ENCODE measurements around the gene LIG3. TPM values are rescaled to one million over a fixed set of nuclear protein-coding genes. Genes with fewer than 3 reads are reported as not detected.
"Not testable (repeated sequence)": the region's sequence is repeated elsewhere in the genome, so short reads cannot be mapped to it uniquely, and the experiment has no call there.

Gene LIG3
- total RNA-seq, 3 donors from 2014 or later, result 54.3 to 63.9 (median 58.2) TPM

GRCh38 chr17:35044181-35044580 lies 63.9 kb downstream of the LIG3 start:
- Mint-ChIP-seq H3K27me3 (ENCODE audit: low read depth) (no peaks in the 10 kb centered on the region), H3K9me3 (no peaks in the 10 kb centered on the region), H3K4me3 (no peak overlapping the region), H3K36me3 (ENCODE audit: insufficient read depth) (peaks cover 14% of the 10 kb centered on the region), H3K4me1 (ENCODE audit: low read depth) (peaks cover 69% of the 10 kb centered on the region)
- no peak for ATAC-seq
- DNase-seq, result no peak

GRCh38 chr17:35045458-35045979 lies 65.2 kb downstream of the LIG3 start:
- Mint-ChIP-seq H3K4me3 (peak overlapping the region; percentile 75), H3K36me3 (ENCODE audit: insufficient read depth) (peaks cover 10% of the 10 kb centered on the region), H3K4me1 (ENCODE audit: low read depth) (peaks cover 76% of the 10 kb centered on the region)
- DNase-seq; ATAC-seq; H3K9me3 Mint-ChIP-seq; H3K27me3 Mint-ChIP-seq (ENCODE audit: low read depth): not testable (repeated sequence)

GRCh38 chr17:35046245-35046644 lies 65.9 kb downstream of the LIG3 start:
- ATAC-seq, result no peak
- Mint-ChIP-seq H3K36me3 (ENCODE audit: insufficient read depth) (peaks cover 8% of the 10 kb centered on the region), H3K9me3 (no peaks in the 10 kb centered on the region), H3K27me3 (ENCODE audit: low read depth) (no peaks in the 10 kb centered on the region), H3K4me1 (ENCODE audit: low read depth) (peaks cover 78% of the 10 kb centered on the region), H3K4me3 (peak overlapping the region; percentile 75)
- no peak for DNase-seq

GRCh38 chr17:35046740-35047283 lies 66.5 kb downstream of the LIG3 start:
- H3K4me1 Mint-ChIP-seq (ENCODE audit: low read depth), result peaks cover 83% of the 10 kb centered on the region
- no peaks in the 10 kb centered on the region for H3K27me3 Mint-ChIP-seq (ENCODE audit: low read depth)
- no peaks in the 10 kb centered on the region for H3K9me3 Mint-ChIP-seq
- DNase-seq, result peak; percentile 53
- peak; percentile 94 to 96 for ATAC-seq
- H3K4me3 Mint-ChIP-seq, result peak overlapping the region; percentile 75
- peaks cover 8% of the 10 kb centered on the region for H3K36me3 Mint-ChIP-seq (ENCODE audit: insufficient read depth)

GRCh38 chr17:35048685-35049379 lies 68.5 kb downstream of the LIG3 start:
- H3K9me3 Mint-ChIP-seq, result no peaks in the 10 kb centered on the region
- DNase-seq (no peak), ATAC-seq (no peak)
- H3K4me3 Mint-ChIP-seq, result peak overlapping the region; percentile 19
- peaks cover 5% of the 10 kb centered on the region for H3K36me3 Mint-ChIP-seq (ENCODE audit: insufficient read depth)
- H3K27me3 Mint-ChIP-seq (ENCODE audit: low read depth), result no peaks in the 10 kb centered on the region
- peaks cover 89% of the 10 kb centered on the region for H3K4me1 Mint-ChIP-seq (ENCODE audit: low read depth)

GRCh38 chr17:35050170-35050569 lies 69.9 kb downstream of the LIG3 start:
- Mint-ChIP-seq H3K4me1 (ENCODE audit: low read depth) (peaks cover 86% of the 10 kb centered on the region), H3K36me3 (ENCODE audit: insufficient read depth) (peaks cover 7% of the 10 kb centered on the region), H3K4me3 (no peak overlapping the region), H3K27me3 (ENCODE audit: low read depth) (no peaks in the 10 kb centered on the region), H3K9me3 (no peaks in the 10 kb centered on the region)
- no peak for ATAC-seq
- no peak for DNase-seq

- ATAC-seq (peak; percentile 9 to 16), DNase-seq (peak; percentile 11)
- no peaks in the 10 kb centered on the region for H3K27me3 Mint-ChIP-seq (ENCODE audit: low read depth)
- peaks cover 81% of the 10 kb centered on the region for H3K4me1 Mint-ChIP-seq (ENCODE audit: low read depth)
- H3K4me3 Mint-ChIP-seq, result peak overlapping the region; percentile 25
- no peaks in the 10 kb centered on the region for H3K9me3 Mint-ChIP-seq
- peaks cover 10% of the 10 kb centered on the region for H3K36me3 Mint-ChIP-seq (ENCODE audit: insufficient read depth)
Measured at GRCh38 chr17:35051183-35051578, 70.9 kb downstream of the LIG3 start.

- peaks cover 10% of the 10 kb centered on the region for H3K36me3 Mint-ChIP-seq (ENCODE audit: insufficient read depth)
- no peak for ATAC-seq
- no peaks in the 10 kb centered on the region for H3K9me3 Mint-ChIP-seq
- no peaks in the 10 kb centered on the region for H3K27me3 Mint-ChIP-seq (ENCODE audit: low read depth)
- DNase-seq, result no peak
- peak overlapping the region; percentile 25 for H3K4me3 Mint-ChIP-seq
- H3K4me1 Mint-ChIP-seq (ENCODE audit: low read depth), result peaks cover 79% of the 10 kb centered on the region
Measured at GRCh38 chr17:35051579-35052240, 71.4 kb downstream of the LIG3 start.

- H3K4me1 Mint-ChIP-seq (ENCODE audit: low read depth), result peaks cover 77% of the 10 kb centered on the region
- peak in 1 of 2 donors; percentile 19 for ATAC-seq
- no peak for DNase-seq
- H3K27me3 Mint-ChIP-seq (ENCODE audit: low read depth), result no peaks in the 10 kb centered on the region
- no peaks in the 10 kb centered on the region for H3K9me3 Mint-ChIP-seq
- H3K4me3 Mint-ChIP-seq, result peak overlapping the region; percentile 25
- H3K36me3 Mint-ChIP-seq (ENCODE audit: insufficient read depth), result peaks cover 10% of the 10 kb centered on the region
Measured at GRCh38 chr17:35052241-35052610, 71.9 kb downstream of the LIG3 start.

- no peak overlapping the region for H3K4me3 Mint-ChIP-seq
- no peaks in the 10 kb centered on the region for H3K27me3 Mint-ChIP-seq (ENCODE audit: low read depth)
- H3K9me3 Mint-ChIP-seq, result no peaks in the 10 kb centered on the region
- no peak for ATAC-seq
- DNase-seq, result no peak
- H3K36me3 Mint-ChIP-seq (ENCODE audit: insufficient read depth), result peaks cover 13% of the 10 kb centered on the region
- H3K4me1 Mint-ChIP-seq (ENCODE audit: low read depth), result peaks cover 77% of the 10 kb centered on the region
Measured at GRCh38 chr17:35052780-35053179, 72.5 kb downstream of the LIG3 start.

- ATAC-seq (no peak), DNase-seq (no peak)
- H3K36me3 Mint-ChIP-seq (ENCODE audit: insufficient read depth), result peaks cover 13% of the 10 kb centered on the region
- H3K4me1 Mint-ChIP-seq (ENCODE audit: low read depth), result peaks cover 80% of the 10 kb centered on the region
- no peaks in the 10 kb centered on the region for H3K27me3 Mint-ChIP-seq (ENCODE audit: low read depth)
- no peak overlapping the region for H3K4me3 Mint-ChIP-seq
- no peaks in the 10 kb centered on the region for H3K9me3 Mint-ChIP-seq
Measured at GRCh38 chr17:35053204-35053603, 72.9 kb downstream of the LIG3 start.

GRCh38 chr17:35056013-35056412 lies 75.7 kb downstream of the LIG3 start:
- H3K4me1 Mint-ChIP-seq (ENCODE audit: low read depth), result peaks cover 74% of the 10 kb centered on the region
- H3K36me3 Mint-ChIP-seq (ENCODE audit: insufficient read depth), result peaks cover 21% of the 10 kb centered on the region
- no peak for DNase-seq
- no peaks in the 10 kb centered on the region for H3K27me3 Mint-ChIP-seq (ENCODE audit: low read depth)
- no peaks in the 10 kb centered on the region for H3K9me3 Mint-ChIP-seq
- no peak overlapping the region for H3K4me3 Mint-ChIP-seq
- ATAC-seq, result no peak

GRCh38 chr17:35057332-35057915 lies 77.1 kb downstream of the LIG3 start:
- H3K9me3 Mint-ChIP-seq, result no peaks in the 10 kb centered on the region
- peaks cover 69% of the 10 kb centered on the region for H3K4me1 Mint-ChIP-seq (ENCODE audit: low read depth)
- no peak overlapping the region for H3K4me3 Mint-ChIP-seq
- no peak for DNase-seq
- H3K36me3 Mint-ChIP-seq (ENCODE audit: insufficient read depth), result peaks cover 26% of the 10 kb centered on the region
- no peak for ATAC-seq
- no peaks in the 10 kb centered on the region for H3K27me3 Mint-ChIP-seq (ENCODE audit: low read depth)

Data from activated T-cell treated with anti-CD3 and anti-CD28 coated beads, Interleukin-2, amount 50 U/mL, for 4 hours (primary cell).